ENCODE results near the gene KBTBD3. TPM values are rescaled to one million over a fixed set of nuclear protein-coding genes. Genes with fewer than 3 reads are reported as not detected.

The KBTBD3 gene
- total RNA-seq, 4 donors from 2014 or later: 3.6 to 8.3 (median 6.6) TPM

DNA sequence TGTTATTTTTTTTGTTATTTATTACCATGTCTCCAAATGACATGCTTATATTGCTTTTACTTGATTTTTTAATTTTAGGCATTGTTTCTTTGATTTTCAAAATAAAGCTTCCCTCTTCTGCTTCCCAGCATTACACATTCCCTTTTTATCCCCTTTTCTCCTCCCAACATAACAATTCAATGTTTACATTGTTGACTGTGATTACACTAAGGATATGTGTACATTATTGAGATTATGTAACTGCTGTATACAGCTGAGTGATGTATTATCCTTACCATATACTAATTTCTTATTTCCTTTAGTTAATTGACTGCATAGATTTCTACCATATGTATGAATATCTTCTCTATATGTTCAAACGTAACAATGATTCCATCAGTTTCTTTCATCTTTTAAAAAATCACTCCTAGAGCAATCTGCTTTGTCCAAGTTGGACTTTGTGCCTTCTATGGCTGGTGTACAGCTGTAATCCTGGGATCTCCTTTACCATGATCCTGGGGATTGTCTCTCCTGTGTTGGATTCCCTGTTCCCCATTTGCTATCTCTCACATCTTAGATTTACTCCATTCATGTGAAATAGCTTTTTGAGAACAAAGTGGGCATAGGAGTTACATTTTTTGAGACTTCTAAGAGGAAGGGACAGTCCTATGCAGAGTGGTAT is 21.9 kb upstream of the KBTBD3 start:
- 89% methylated on average over 1 of the region's 1 CpG for WGBS
- no peak for DNase-seq (ENCODE audit: extremely low spot score)
- Histone ChIP-seq H3K4me3 (no peak overlapping the region), H3K4me1 (no peaks in the 10 kb centered on the region), H3K36me3 (peaks cover 12 to 51% (median 36%) of the 10 kb centered on the region in 4 donors), H3K27me3 (no peaks in the 10 kb centered on the region), H3K9me3 (no peaks in the 10 kb centered on the region), H3K27ac (replicated peaks in 1 of 4) (no peak overlapping the region)
- TF ChIP-seq, protein P1, sequence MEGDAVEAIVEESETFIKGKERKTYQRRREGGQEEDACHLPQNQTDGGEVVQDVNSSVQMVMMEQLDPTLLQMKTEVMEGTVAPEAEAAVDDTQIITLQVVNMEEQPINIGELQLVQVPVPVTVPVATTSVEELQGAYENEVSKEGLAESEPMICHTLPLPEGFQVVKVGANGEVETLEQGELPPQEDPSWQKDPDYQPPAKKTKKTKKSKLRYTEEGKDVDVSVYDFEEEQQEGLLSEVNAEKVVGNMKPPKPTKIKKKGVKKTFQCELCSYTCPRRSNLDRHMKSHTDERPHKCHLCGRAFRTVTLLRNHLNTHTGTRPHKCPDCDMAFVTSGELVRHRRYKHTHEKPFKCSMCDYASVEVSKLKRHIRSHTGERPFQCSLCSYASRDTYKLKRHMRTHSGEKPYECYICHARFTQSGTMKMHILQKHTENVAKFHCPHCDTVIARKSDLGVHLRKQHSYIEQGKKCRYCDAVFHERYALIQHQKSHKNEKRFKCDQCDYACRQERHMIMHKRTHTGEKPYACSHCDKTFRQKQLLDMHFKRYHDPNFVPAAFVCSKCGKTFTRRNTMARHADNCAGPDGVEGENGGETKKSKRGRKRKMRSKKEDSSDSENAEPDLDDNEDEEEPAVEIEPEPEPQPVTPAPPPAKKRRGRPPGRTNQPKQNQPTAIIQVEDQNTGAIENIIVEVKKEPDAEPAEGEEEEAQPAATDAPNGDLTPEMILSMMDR (IDR thresholded peaks at IDR 0.05): no peak
- TF ChIP-seq EP300 (IDR thresholded peaks at IDR 0.05): no peak
- no peak for TF ChIP-seq POLR2A (IDR thresholded peaks at IDR 0.05; ENCODE audit: low read depth)
- TF ChIP-seq POLR2AphosphoS5 (IDR thresholded peaks at IDR 0.05): no peak
- intact Hi-C loops (cut with DNase I): no loop called here

DNA sequence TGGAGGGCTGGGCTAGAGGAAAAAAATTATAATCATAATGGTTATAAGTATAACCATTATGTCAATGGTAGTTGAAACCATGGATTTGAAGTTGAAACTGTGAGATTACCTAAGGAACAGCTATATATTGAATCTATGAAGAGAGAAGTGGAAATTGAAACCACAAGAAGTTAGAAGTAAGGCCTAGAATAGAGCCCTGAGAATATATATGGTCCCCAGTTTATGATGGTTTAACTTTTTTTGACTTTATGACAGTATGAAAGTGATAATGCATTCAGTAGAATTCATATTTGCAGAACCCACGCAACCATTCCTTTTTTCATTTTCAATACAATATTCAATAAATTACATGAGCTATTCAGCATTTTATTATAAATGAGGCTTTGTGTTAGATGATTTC is 15.3 kb upstream of the KBTBD3 start:
- 90% methylated on average over 1 of the region's 1 CpG for WGBS
- peaks cover 12 to 67% (median 46%) of the 10 kb centered on the region in 4 donors for H3K36me3 ChIP-seq
- TF ChIP-seq POLR2AphosphoS5 (IDR thresholded peaks at IDR 0.05) (no peak), EP300 (IDR thresholded peaks at IDR 0.05) (no peak), POLR2A (IDR thresholded peaks at IDR 0.05; ENCODE audit: low read depth) (no peak)
- TF ChIP-seq, protein P1 (IDR thresholded peaks at IDR 0.05): no peak
- H3K4me3 ChIP-seq: no peak overlapping the region
- H3K4me1 ChIP-seq: peaks cover 15 to 46% (median 43%) of the 10 kb centered on the region in 4 donors
- intact Hi-C loops (cut with DNase I): no loop called here
- no peaks in the 10 kb centered on the region for H3K9me3 ChIP-seq
- no peaks in the 10 kb centered on the region for H3K27me3 ChIP-seq
- DNase-seq (ENCODE audit: extremely low spot score): no peak
- no peak overlapping the region for H3K27ac ChIP-seq (replicated peaks in 1 of 4)

DNA sequence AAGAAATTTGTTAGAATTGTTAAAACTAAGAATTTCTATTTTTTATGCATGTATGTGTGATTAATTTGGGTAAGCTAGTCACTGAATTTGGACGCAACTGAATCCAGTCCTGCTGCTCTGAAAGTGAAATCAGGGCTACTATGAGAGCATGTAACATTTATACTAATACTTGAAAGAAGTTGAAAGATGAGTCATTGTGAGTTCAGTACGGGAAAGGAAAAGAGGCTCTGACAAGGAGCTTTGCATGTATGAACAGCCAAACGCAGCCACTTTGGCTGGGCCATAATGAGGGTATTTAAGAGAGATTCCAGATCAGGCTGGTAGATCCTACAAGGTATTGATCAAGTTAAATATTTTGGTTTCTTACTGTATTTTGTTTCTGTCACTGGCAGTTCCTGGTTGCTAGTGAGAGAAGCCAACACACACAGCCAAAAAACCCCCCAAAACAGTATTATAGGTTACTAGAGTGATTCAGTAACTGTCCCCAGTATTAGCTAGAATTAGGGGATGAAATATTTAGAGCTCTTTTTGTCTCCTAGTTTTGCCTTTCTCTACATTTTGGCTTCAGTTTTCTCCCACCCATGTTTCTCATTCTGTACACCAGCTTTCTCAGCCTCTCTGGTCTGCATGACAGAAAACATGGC is 14.5 kb upstream of the KBTBD3 start:
- peaks cover 21 to 54% (median 51%) of the 10 kb centered on the region in 4 donors for H3K4me1 ChIP-seq
- WGBS: 46% methylated on average over 3 of the region's 3 CpGs

DNA sequence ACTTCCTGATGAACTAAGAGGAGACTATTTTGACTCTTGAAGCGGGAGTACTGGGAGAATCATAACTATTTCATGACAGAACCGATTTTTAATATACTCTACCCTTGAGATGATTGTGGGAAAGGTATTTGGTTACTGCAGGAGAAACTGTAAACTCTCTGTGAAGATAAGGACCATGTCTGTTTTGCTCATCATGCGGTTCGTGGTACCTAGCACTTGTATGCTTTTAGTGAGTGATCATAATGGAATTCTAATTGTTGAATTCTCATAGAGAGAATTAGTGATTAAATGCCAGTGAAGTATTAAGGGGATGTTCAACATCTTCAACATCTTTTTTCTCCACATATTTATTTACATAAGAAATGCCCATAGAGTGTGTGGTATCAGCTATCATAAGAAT is 11.7 kb upstream of the KBTBD3 start:
- WGBS: 96% methylated on average over 4 of the region's 4 CpGs
- H3K9me3 ChIP-seq: no peaks in the 10 kb centered on the region
- no peak for TF ChIP-seq EP300 (IDR thresholded peaks at IDR 0.05)
- no peak for TF ChIP-seq POLR2AphosphoS5 (IDR thresholded peaks at IDR 0.05)
- no peak for TF ChIP-seq POLR2A (IDR thresholded peaks at IDR 0.05; ENCODE audit: low read depth)
- TF ChIP-seq, protein P1 (IDR thresholded peaks at IDR 0.05): no peak
- H3K36me3 ChIP-seq: peaks cover 3 to 31% (median 17%) of the 10 kb centered on the region in 4 donors
- DNase-seq (ENCODE audit: extremely low spot score): no peak
- H3K4me3 ChIP-seq: no peak overlapping the region
- no peak overlapping the region for H3K27ac ChIP-seq (replicated peaks in 1 of 4)
- intact Hi-C loops (cut with DNase I): no loop called here
- H3K27me3 ChIP-seq: no peaks in the 10 kb centered on the region
- peaks cover 21 to 73% (median 61%) of the 10 kb centered on the region in 4 donors for H3K4me1 ChIP-seq

More for the DNA sequence above, 14.5 kb upstream of the KBTBD3 start:
- H3K27ac ChIP-seq (replicated peaks in 1 of 4): no peak overlapping the region
- H3K36me3 ChIP-seq: peaks cover 9 to 58% (median 37%) of the 10 kb centered on the region in 4 donors
- H3K27me3 ChIP-seq: no peaks in the 10 kb centered on the region
- H3K4me3 ChIP-seq: no peak overlapping the region
- TF ChIP-seq EP300 (IDR thresholded peaks at IDR 0.05) (no peak), POLR2AphosphoS5 (IDR thresholded peaks at IDR 0.05) (no peak), POLR2A (IDR thresholded peaks at IDR 0.05; ENCODE audit: low read depth) (no peak)
- TF ChIP-seq, protein P1 (IDR thresholded peaks at IDR 0.05): no peak
- no peaks in the 10 kb centered on the region for H3K9me3 ChIP-seq
- intact Hi-C loops (cut with DNase I): no loop called here
- DNase-seq (ENCODE audit: extremely low spot score): no peak

Data from esophagus muscularis mucosa (tissue), 4 donors.